Measurements from ENCODE around the gene ZDHHC13. TPM values are rescaled to one million over a fixed set of nuclear protein-coding genes. Genes with fewer than 3 reads are reported as not detected.

Gene ZDHHC13
- total and polyA plus RNA-seq, 2 donors (not counting 1 experiment from before 2014, with no cell fraction given), result 8.8 to 21.7 TPM

- DNase-seq, result no peak
- ChIA-PET CTCF (no interaction called here), POLR2A (no interaction called here)
- no CpG with 5 or more reads among the region's 1 CpG for WGBS (ENCODE audit: insufficient coverage)
- H3K9me3 ChIP-seq (ENCODE audit: control extremely low read depth in 1 of 3, control insufficient read depth in 2 of 3, insufficient read depth in 1 of 3, low read length in 2 of 3), result no peaks in the 10 kb centered on the region
- Mint-ChIP-seq H3K4me1 (no peaks in the 10 kb centered on the region), H3K4me3 (no peak overlapping the region), H3K27me3 (no peaks in the 10 kb centered on the region), H3K9me3 (ENCODE audit: insufficient read depth) (no peaks in the 10 kb centered on the region), H3K27ac (no peak overlapping the region)
- no peak overlapping the region for H3K4me3 ChIP-seq (ENCODE audit: control extremely low read depth in 1 of 5, extremely low read depth in 1 of 5, insufficient read depth in 1 of 5, low read depth in 2 of 5, low read length in 4 of 5)
- intact Hi-C loops (cut with micrococcal nuclease), result no loop called here
- H2AFZ ChIP-seq (ENCODE audit: insufficient read depth, low read depth, low read length, poor library complexity, severe bottlenecking), result no peak overlapping the region
- no peak overlapping the region for H3K27ac ChIP-seq (ENCODE audit: low read length in 2 of 2)
- no peaks in the 10 kb centered on the region for H3K79me2 ChIP-seq (ENCODE audit: control insufficient read depth, insufficient read depth, low read length)
- H3K27me3 ChIP-seq (replicated peaks in 1 of 4; ENCODE audit: control extremely low read depth in 1 of 4, control insufficient read depth in 3 of 4, insufficient read depth in 4 of 4, low read length in 3 of 4), result no peaks in the 10 kb centered on the region
- TF ChIP-seq EZH2 (IDR thresholded peaks at IDR 0.05; ENCODE audit: borderline replicate concordance, insufficient read depth, low read depth, low read length, poor library complexity, severe bottlenecking) (no peak), CTCF (IDR thresholded peaks at IDR 0.05) (no peak)
- no peak overlapping the region for H3K9ac ChIP-seq (ENCODE audit: low read length)
- no peak overlapping the region for H3K4me2 ChIP-seq (replicated peaks; ENCODE audit: low read depth, low read length, poor library complexity, severe bottlenecking)
- H4K20me1 ChIP-seq (ENCODE audit: control insufficient read depth, insufficient read depth, low read length, poor library complexity, severe bottlenecking), result no peaks in the 10 kb centered on the region
- ATAC-seq (ENCODE audit: low read depth), result no peak
- H3K36me3 ChIP-seq (replicated peaks in 1 of 2; ENCODE audit: control extremely low read depth in 1 of 2, control insufficient read depth in 1 of 2, extremely low read depth in 1 of 2, insufficient read depth in 2 of 2, low read length in 1 of 2), result peaks cover 1 to 49% of the 10 kb centered on the region in 2 experiments
- H3K4me1 ChIP-seq (ENCODE audit: control insufficient read depth in 2 of 2, insufficient read depth in 2 of 2, low read length in 2 of 2), result no peaks in the 10 kb centered on the region
Observed at GRCh38 chr11:19162951-19163505, 46.1 kb downstream of the ZDHHC13 start.

GRCh38 chr11:19163617-19164016 is 46.6 kb downstream of the ZDHHC13 start:
- H3K4me1 Mint-ChIP-seq, result no peaks in the 10 kb centered on the region
- H4K20me1 ChIP-seq (ENCODE audit: control insufficient read depth, insufficient read depth, low read length, poor library complexity, severe bottlenecking), result no peaks in the 10 kb centered on the region
- no peaks in the 10 kb centered on the region for H3K9me3 Mint-ChIP-seq (ENCODE audit: insufficient read depth)
- no peak overlapping the region for H3K27ac Mint-ChIP-seq
- DNase-seq (no peak), ATAC-seq (ENCODE audit: low read depth) (no peak)
- ChIA-PET CTCF (no interaction called here), POLR2A (no interaction called here)
- H3K79me2 ChIP-seq (ENCODE audit: control insufficient read depth, insufficient read depth, low read length), result no peaks in the 10 kb centered on the region
- no peaks in the 10 kb centered on the region for H3K27me3 ChIP-seq (replicated peaks in 1 of 4; ENCODE audit: control extremely low read depth in 1 of 4, control insufficient read depth in 3 of 4, insufficient read depth in 4 of 4, low read length in 3 of 4)
- no peak overlapping the region for H2AFZ ChIP-seq (ENCODE audit: insufficient read depth, low read depth, low read length, poor library complexity, severe bottlenecking)
- no peaks in the 10 kb centered on the region for H3K27me3 Mint-ChIP-seq
- intact Hi-C loops (cut with micrococcal nuclease), result no loop called here
- no peak overlapping the region for H3K4me2 ChIP-seq (replicated peaks; ENCODE audit: low read depth, low read length, poor library complexity, severe bottlenecking)
- no peak overlapping the region for H3K4me3 Mint-ChIP-seq
- H3K4me1 ChIP-seq (ENCODE audit: control insufficient read depth in 2 of 2, insufficient read depth in 2 of 2, low read length in 2 of 2), result no peaks in the 10 kb centered on the region
- no peaks in the 10 kb centered on the region for H3K9me3 ChIP-seq (ENCODE audit: control extremely low read depth in 1 of 3, control insufficient read depth in 2 of 3, insufficient read depth in 1 of 3, low read length in 2 of 3)
- no peak overlapping the region for H3K4me3 ChIP-seq (ENCODE audit: control extremely low read depth in 1 of 5, extremely low read depth in 1 of 5, insufficient read depth in 1 of 5, low read depth in 2 of 5, low read length in 4 of 5)
- H3K36me3 ChIP-seq (replicated peaks in 1 of 2; ENCODE audit: control extremely low read depth in 1 of 2, control insufficient read depth in 1 of 2, extremely low read depth in 1 of 2, insufficient read depth in 2 of 2, low read length in 1 of 2), result peaks cover 1 to 51% of the 10 kb centered on the region in 2 experiments
- H3K27ac ChIP-seq (ENCODE audit: low read length in 2 of 2), result no peak overlapping the region
- H3K9ac ChIP-seq (ENCODE audit: low read length), result no peak overlapping the region
- TF ChIP-seq CTCF (IDR thresholded peaks at IDR 0.05) (no peak), EZH2 (IDR thresholded peaks at IDR 0.05; ENCODE audit: borderline replicate concordance, insufficient read depth, low read depth, low read length, poor library complexity, severe bottlenecking) (no peak)
- no CpG with 5 or more reads among the region's 1 CpG for WGBS (ENCODE audit: insufficient coverage)
